Chondrocyte (in vitro differentiated cells): ENCODE results near the gene CHRNA9. TPM values are rescaled to one million over a fixed set of nuclear protein-coding genes. Genes with fewer than 3 reads are reported as not detected.

Experiments used
- DNase-seq: peaks from one replicate; pipeline ENCODE4 v3.0.0; 2021; ENCODE audit warnings: mixed read lengths, low spot score
- H3K27ac Mint-ChIP-seq: one replicate; pipeline ENCODE4 v1.8.0; 2021; ENCODE audit warnings: mild to moderate bottlenecking, moderate library complexity, mixed read lengths; ENCODE audit not compliant: unreplicated experiment
- H3K27me3 Mint-ChIP-seq: 2 replicates; pipeline ENCODE4 v1.8.0; 2021; ENCODE audit warnings: low read depth, mixed read lengths
- H3K36me3 Mint-ChIP-seq: 2 replicates; pipeline ENCODE4 v1.8.0; 2021; ENCODE audit warnings: low read depth, mixed read lengths
- H3K4me1 Mint-ChIP-seq: 2 replicates; pipeline ENCODE4 v1.8.0; 2021; ENCODE audit warnings: low read depth, mild to moderate bottlenecking, mixed read lengths
- H3K4me3 Mint-ChIP-seq: one replicate; pipeline ENCODE4 v1.8.0; 2021; ENCODE audit warnings: mild to moderate bottlenecking, moderate library complexity, mixed read lengths; ENCODE audit not compliant: unreplicated experiment
- H3K9me3 Mint-ChIP-seq: 2 replicates; pipeline ENCODE4 v1.8.0; 2021; ENCODE audit warnings: low read depth, mixed read lengths
- total RNA-seq: library from RNA; stranded (reverse); gene quantifications from 3 replicates; pipeline ENCODE4 v1.2.1, GENCODE V29; 2021
- TF ChIP-seq, protein P1 (sequence below): fragments of 200-600 bp; sonication (generic); IDR thresholded peaks from 2 replicates; pipeline ENCODE4 v1.5.0; 2021; ENCODE audit warnings: antibody characterized with exemption, mild to moderate bottlenecking, moderate library complexity

Gene CHRNA9
- total RNA-seq, 1 donor from 2014 or later: not detected

DNA sequence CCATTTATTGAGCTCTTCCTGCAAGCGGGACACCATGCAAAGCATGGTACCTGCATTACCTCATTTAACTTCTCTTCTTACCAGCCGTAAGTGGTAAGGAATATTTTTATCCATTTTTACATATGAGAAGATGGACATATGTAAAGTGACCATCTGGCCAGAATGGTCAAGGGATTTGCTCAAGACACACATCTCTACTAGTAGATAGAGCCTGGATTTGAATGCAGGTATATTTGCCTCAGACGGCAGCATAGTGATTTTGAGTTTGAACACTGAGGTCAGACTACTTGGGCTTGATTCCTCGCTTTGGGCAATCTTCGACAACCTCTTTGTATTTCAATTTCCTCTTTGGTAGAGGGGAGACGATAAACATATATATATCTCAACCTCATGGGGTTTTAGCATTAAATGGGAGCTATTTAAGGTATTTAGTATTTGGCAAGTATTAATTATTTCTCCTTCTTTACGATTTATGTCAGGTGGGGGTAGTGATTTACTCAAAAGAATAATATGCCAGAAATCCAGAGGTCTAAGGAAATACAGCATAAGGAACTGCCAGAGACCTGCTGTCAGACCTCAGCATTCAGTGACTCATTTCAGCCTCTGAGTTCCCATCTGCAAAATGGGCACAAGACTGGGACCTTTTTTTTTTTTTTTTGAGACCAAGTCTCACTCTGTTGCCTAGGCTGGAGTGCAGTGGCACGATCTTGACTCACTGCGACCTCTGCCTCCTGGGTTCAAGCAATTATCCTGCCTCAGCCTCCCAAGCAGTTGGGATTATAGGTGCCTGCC, 34.6 kb upstream of the CHRNA9 start:
- no peak overlapping the region for H3K27ac Mint-ChIP-seq
- H3K4me1 Mint-ChIP-seq: no peaks in the 10 kb centered on the region
- H3K9me3 Mint-ChIP-seq: peaks cover 6% of the 10 kb centered on the region
- no peak for DNase-seq
- peaks cover 9% of the 10 kb centered on the region for H3K27me3 Mint-ChIP-seq
- H3K36me3 Mint-ChIP-seq: peaks cover 3% of the 10 kb centered on the region
- H3K4me3 Mint-ChIP-seq: no peak overlapping the region
- TF ChIP-seq, protein P1, sequence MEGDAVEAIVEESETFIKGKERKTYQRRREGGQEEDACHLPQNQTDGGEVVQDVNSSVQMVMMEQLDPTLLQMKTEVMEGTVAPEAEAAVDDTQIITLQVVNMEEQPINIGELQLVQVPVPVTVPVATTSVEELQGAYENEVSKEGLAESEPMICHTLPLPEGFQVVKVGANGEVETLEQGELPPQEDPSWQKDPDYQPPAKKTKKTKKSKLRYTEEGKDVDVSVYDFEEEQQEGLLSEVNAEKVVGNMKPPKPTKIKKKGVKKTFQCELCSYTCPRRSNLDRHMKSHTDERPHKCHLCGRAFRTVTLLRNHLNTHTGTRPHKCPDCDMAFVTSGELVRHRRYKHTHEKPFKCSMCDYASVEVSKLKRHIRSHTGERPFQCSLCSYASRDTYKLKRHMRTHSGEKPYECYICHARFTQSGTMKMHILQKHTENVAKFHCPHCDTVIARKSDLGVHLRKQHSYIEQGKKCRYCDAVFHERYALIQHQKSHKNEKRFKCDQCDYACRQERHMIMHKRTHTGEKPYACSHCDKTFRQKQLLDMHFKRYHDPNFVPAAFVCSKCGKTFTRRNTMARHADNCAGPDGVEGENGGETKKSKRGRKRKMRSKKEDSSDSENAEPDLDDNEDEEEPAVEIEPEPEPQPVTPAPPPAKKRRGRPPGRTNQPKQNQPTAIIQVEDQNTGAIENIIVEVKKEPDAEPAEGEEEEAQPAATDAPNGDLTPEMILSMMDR: no peak

DNA sequence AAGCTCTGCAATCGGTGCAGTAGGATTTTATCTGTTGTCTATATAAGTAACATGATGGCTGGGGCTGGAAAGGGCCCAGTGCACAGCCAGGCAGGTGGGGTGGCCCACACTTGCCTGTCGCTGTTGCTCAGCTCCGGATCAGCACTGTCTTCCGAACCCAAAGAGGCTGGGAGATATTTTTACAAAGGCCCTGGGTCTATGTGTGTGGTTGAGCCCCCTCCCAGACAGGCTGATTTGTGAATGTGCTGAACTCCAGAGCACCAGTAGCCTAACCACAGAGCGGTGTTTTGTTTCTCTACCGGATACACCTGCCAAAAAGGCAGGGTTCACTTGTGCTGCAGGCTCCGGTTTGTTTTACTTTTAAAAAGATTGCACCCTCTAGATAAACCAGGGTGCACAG, 33.5 kb upstream of the CHRNA9 start:
- H3K4me1 Mint-ChIP-seq: no peaks in the 10 kb centered on the region
- peaks cover 9% of the 10 kb centered on the region for H3K27me3 Mint-ChIP-seq
- peaks cover 6% of the 10 kb centered on the region for H3K9me3 Mint-ChIP-seq
- no peak for DNase-seq
- peaks cover 3% of the 10 kb centered on the region for H3K36me3 Mint-ChIP-seq
- H3K4me3 Mint-ChIP-seq: no peak overlapping the region
- no peak overlapping the region for H3K27ac Mint-ChIP-seq
- TF ChIP-seq, protein P1: no peak

DNA sequence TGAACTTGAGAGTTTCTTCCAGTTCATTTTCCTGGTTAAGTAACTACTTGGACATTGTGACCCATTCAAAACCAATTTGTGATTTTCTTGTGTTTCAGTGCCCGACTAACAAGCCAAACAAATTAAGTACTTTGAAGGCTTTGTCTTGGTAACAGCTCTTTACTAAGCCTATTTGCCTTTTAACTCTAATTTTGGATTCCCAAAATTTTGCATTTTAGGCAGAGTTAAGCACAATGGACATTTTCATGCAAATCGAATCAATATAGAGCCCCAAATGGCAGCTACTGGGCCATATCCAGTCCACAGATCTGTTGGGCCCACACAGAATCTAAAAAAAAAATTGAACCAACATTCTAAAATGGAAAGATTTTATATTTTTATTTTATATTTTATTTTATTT, 31.4 kb upstream of the CHRNA9 start:
- no peak overlapping the region for H3K4me3 Mint-ChIP-seq
- no peaks in the 10 kb centered on the region for H3K4me1 Mint-ChIP-seq
- peaks cover 6% of the 10 kb centered on the region for H3K9me3 Mint-ChIP-seq
- H3K36me3 Mint-ChIP-seq: peaks cover 3% of the 10 kb centered on the region
- H3K27me3 Mint-ChIP-seq: peaks cover 7% of the 10 kb centered on the region
- no peak for DNase-seq
- TF ChIP-seq, protein P1: no peak
- no peak overlapping the region for H3K27ac Mint-ChIP-seq

DNA sequence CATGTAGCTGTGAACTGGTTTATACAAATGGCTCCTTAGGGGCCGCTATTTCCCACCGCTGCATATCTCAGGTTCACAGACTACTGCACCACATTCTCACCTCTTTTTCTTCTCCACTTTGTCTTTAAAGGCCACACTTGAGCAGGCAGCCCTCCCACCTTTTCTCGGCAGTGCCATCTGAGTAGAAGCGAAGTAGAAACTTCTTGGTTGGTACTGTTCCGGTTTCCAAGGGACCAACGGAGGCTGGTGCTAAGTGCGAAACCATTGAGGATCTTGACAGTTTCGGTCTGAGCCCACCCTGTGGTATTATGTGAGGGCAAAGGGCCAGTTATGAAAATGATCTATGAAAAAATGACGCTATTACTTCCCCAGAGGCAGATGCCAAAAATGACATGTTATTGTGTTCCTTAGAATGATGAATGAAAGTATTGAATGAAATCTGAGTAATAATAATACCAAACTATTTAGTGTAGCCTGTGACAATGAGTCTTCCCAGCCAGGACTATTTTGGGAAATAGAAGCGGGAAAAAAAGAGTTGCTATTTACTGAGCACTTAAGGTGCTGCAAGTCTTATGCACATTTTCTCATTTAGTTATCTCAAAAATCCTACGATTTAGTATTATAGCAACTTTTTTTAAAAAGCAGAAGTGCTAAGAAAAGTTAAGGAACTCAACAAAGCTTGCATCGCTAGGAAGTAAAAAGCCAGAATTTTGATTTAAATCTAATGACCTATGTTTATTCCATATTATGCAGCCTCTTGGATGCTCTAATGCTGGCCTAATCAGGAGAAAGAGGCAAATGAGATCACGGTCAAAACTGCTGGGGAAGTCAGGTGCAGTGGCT, 29.6 kb upstream of the CHRNA9 start:
- TF ChIP-seq, protein P1: no peak
- H3K9me3 Mint-ChIP-seq: peaks cover 6% of the 10 kb centered on the region
- no peak for DNase-seq
- H3K36me3 Mint-ChIP-seq: peaks cover 3% of the 10 kb centered on the region
- H3K27me3 Mint-ChIP-seq: peaks cover 4% of the 10 kb centered on the region
- no peak overlapping the region for H3K27ac Mint-ChIP-seq
- H3K4me3 Mint-ChIP-seq: no peak overlapping the region
- H3K4me1 Mint-ChIP-seq: peaks cover 2% of the 10 kb centered on the region

DNA sequence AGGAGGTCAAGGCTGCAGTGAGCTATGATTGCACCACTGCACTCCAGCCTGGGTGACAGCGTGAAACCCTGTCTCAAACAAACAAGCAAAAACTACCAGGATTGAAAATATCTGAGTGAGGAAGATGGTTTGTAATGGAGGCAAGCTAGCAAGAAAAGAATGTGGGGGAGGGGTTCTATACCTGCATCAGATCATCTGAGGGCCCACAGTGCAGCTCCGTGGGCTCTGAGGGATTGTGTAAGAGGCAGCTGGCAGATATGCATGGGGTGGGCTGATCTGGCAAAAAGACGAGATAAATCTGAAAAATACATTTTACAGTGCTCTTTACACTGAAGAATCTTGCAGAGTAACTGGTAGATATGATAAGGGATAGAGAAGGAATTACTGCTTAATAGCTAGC, 28.9 kb upstream of the CHRNA9 start:
- H3K4me3 Mint-ChIP-seq: no peak overlapping the region
- peaks cover 6% of the 10 kb centered on the region for H3K9me3 Mint-ChIP-seq
- TF ChIP-seq, protein P1: no peak
- H3K27me3 Mint-ChIP-seq: peaks cover 2% of the 10 kb centered on the region
- peaks cover 2% of the 10 kb centered on the region for H3K4me1 Mint-ChIP-seq
- peaks cover 3% of the 10 kb centered on the region for H3K36me3 Mint-ChIP-seq
- no peak for DNase-seq
- H3K27ac Mint-ChIP-seq: no peak overlapping the region
